WTC11 (cell line): ENCODE results near the gene PTPRN.

Experiments used
- ATF3 ChIP-seq: sonication (generic); formaldehyde crosslinking; conservative IDR thresholded peaks from 2 replicates; pipeline ENCODE4 v1.8.1; 2022; ENCODE audit warnings: mild to moderate bottlenecking, missing genetic modification reagents
- ATF6 ChIP-seq: sonication (generic); formaldehyde crosslinking; IDR thresholded peaks from 2 replicates; pipeline ENCODE4 v1.8.1; 2023; ENCODE audit warnings: mild to moderate bottlenecking, missing genetic modification reagents
- CBFB ChIP-seq: sonication (generic); formaldehyde crosslinking; IDR thresholded peaks from 2 replicates; pipeline ENCODE4 v1.8.1; 2022; ENCODE audit warnings: mild to moderate bottlenecking, low read depth, missing genetic modification reagents
- CTCF ChIP-seq: fragments of 200-600 bp; IDR thresholded peaks from 2 replicates; pipeline ENCODE4 v1.8.0; 2022; ENCODE audit warnings: antibody characterized with exemption
- FOXP1 ChIP-seq: sonication (generic); formaldehyde crosslinking; IDR thresholded peaks from 2 replicates; pipeline ENCODE4 v1.8.0; 2022; ENCODE audit warnings: missing genetic modification reagents, mild to moderate bottlenecking, moderate library complexity, borderline replicate concordance
- HMGXB4 ChIP-seq: sonication (generic); formaldehyde crosslinking; IDR thresholded peaks from 2 replicates; pipeline ENCODE4 v1.8.1; 2023; ENCODE audit warnings: mild to moderate bottlenecking, moderate library complexity, missing genetic modification reagents
- MLX ChIP-seq: sonication (generic); formaldehyde crosslinking; IDR thresholded peaks from 2 replicates; pipeline ENCODE4 v1.8.1; 2023; ENCODE audit warnings: mild to moderate bottlenecking, missing genetic modification reagents, moderate library complexity
- USF2 ChIP-seq: sonication (generic); formaldehyde crosslinking; IDR thresholded peaks from 2 replicates; pipeline ENCODE4 v1.8.1; 2023; ENCODE audit warnings: mild to moderate bottlenecking, missing genetic modification reagents, moderate library complexity
- ZNF121 ChIP-seq: sonication (generic); formaldehyde crosslinking; IDR thresholded peaks from 2 replicates; pipeline ENCODE4 v1.8.0; 2023; ENCODE audit warnings: missing genetic modification reagents
- ZNF512 ChIP-seq: sonication (generic); formaldehyde crosslinking; IDR thresholded peaks from 2 replicates; pipeline ENCODE4 v1.8.1; 2022; ENCODE audit warnings: missing genetic modification reagents, borderline replicate concordance

GRCh38 chr2:219331560-219332213 is 22.5 kb upstream of the PTPRN start:
- TF ChIP-seq ATF6 (CRISPR knock-in tag) (0 out of 2 replicates have a peak, but pooled peaks have one; percentile 70), FOXP1 (CRISPR knock-in tag) (peak; percentile 95), CTCF (no peak), ATF3 (CRISPR knock-in tag) (no peak), MLX (peak; percentile 36; the same call in 1 of the 2 replicates), CBFB (CRISPR knock-in tag) (no peak), HMGXB4 (CRISPR knock-in tag) (no peak), USF2 (CRISPR knock-in tag) (no peak), ZNF512 (CRISPR knock-in tag) (no peak), ZNF121 (CRISPR knock-in tag) (0 out of 2 replicates have a peak, but pooled peaks have one; percentile 56)
